ENCODE measurements around the gene GRIN3A.
"Not testable (repeated sequence)": the region's sequence is repeated elsewhere in the genome, so short reads cannot be mapped to it uniquely, and the experiment has no call there.

The GRIN3A gene

GRCh38 chr9:101731429-101731828, 7.0 kb downstream of the GRIN3A start:
- H3K9ac ChIP-seq (ENCODE audit: low read depth, low read length), result no peak overlapping the region
- H3K9me3 ChIP-seq (ENCODE audit: control insufficient read depth, insufficient read depth, low read length), result no peaks in the 10 kb centered on the region
- H3K4me3 ChIP-seq (ENCODE audit: low read depth, low read length), result no peak overlapping the region
- H3K27me3 ChIP-seq (ENCODE audit: control insufficient read depth, insufficient read depth, low read length), result peaks cover 11% of the 10 kb centered on the region
- no peaks in the 10 kb centered on the region for H3K36me3 ChIP-seq (ENCODE audit: control insufficient read depth, insufficient read depth, low read length)
- peaks cover 6% of the 10 kb centered on the region for H3K4me1 ChIP-seq (ENCODE audit: control insufficient read depth, insufficient read depth, low read length)

- Histone ChIP-seq H3K4me1 (ENCODE audit: control insufficient read depth, insufficient read depth, low read length) (peaks cover 3% of the 10 kb centered on the region), H3K27me3 (ENCODE audit: control insufficient read depth, insufficient read depth, low read length) (no peaks in the 10 kb centered on the region), H3K36me3 (ENCODE audit: control insufficient read depth, insufficient read depth, low read length) (no peaks in the 10 kb centered on the region), H3K9me3 (ENCODE audit: control insufficient read depth, insufficient read depth, low read length) (no peaks in the 10 kb centered on the region), H3K9ac (ENCODE audit: low read depth, low read length) (no peak overlapping the region), H3K4me3 (ENCODE audit: low read depth, low read length) (no peak overlapping the region)
Observed at GRCh38 chr9:101727612-101728524, 10.6 kb downstream of the GRIN3A start.

GRCh38 chr9:101724271-101724670, 14.2 kb downstream of the GRIN3A start:
- H3K4me3 ChIP-seq (ENCODE audit: low read depth, low read length); H3K36me3 ChIP-seq (ENCODE audit: control insufficient read depth, insufficient read depth, low read length); H3K9ac ChIP-seq (ENCODE audit: low read depth, low read length); H3K4me1 ChIP-seq (ENCODE audit: control insufficient read depth, insufficient read depth, low read length); H3K27me3 ChIP-seq (ENCODE audit: control insufficient read depth, insufficient read depth, low read length); H3K9me3 ChIP-seq (ENCODE audit: control insufficient read depth, insufficient read depth, low read length): not testable (repeated sequence)

- no peaks in the 10 kb centered on the region for H3K9me3 ChIP-seq (ENCODE audit: control insufficient read depth, insufficient read depth, low read length)
- no peak overlapping the region for H3K4me3 ChIP-seq (ENCODE audit: low read depth, low read length)
- H3K27me3 ChIP-seq (ENCODE audit: control insufficient read depth, insufficient read depth, low read length), result no peaks in the 10 kb centered on the region
- no peaks in the 10 kb centered on the region for H3K36me3 ChIP-seq (ENCODE audit: control insufficient read depth, insufficient read depth, low read length)
- H3K9ac ChIP-seq (ENCODE audit: low read depth, low read length), result no peak overlapping the region
- no peaks in the 10 kb centered on the region for H3K4me1 ChIP-seq (ENCODE audit: control insufficient read depth, insufficient read depth, low read length)
Observed at GRCh38 chr9:101718192-101718591, 20.3 kb downstream of the GRIN3A start.

- Histone ChIP-seq H3K4me3 (ENCODE audit: low read depth, low read length) (no peak overlapping the region), H3K9me3 (ENCODE audit: control insufficient read depth, insufficient read depth, low read length) (no peaks in the 10 kb centered on the region), H3K36me3 (ENCODE audit: control insufficient read depth, insufficient read depth, low read length) (no peaks in the 10 kb centered on the region), H3K27me3 (ENCODE audit: control insufficient read depth, insufficient read depth, low read length) (no peaks in the 10 kb centered on the region), H3K9ac (ENCODE audit: low read depth, low read length) (no peak overlapping the region), H3K4me1 (ENCODE audit: control insufficient read depth, insufficient read depth, low read length) (no peaks in the 10 kb centered on the region)
Observed at GRCh38 chr9:101716629-101717028, 21.8 kb downstream of the GRIN3A start.

GRCh38 chr9:101711330-101711941, 27.0 kb downstream of the GRIN3A start:
- Histone ChIP-seq H3K9ac (ENCODE audit: low read depth, low read length) (no peak overlapping the region), H3K9me3 (ENCODE audit: control insufficient read depth, insufficient read depth, low read length) (no peaks in the 10 kb centered on the region), H3K4me3 (ENCODE audit: low read depth, low read length) (no peak overlapping the region), H3K27me3 (ENCODE audit: control insufficient read depth, insufficient read depth, low read length) (no peaks in the 10 kb centered on the region), H3K36me3 (ENCODE audit: control insufficient read depth, insufficient read depth, low read length) (no peaks in the 10 kb centered on the region), H3K4me1 (ENCODE audit: control insufficient read depth, insufficient read depth, low read length) (no peaks in the 10 kb centered on the region)

- H3K27me3 ChIP-seq (ENCODE audit: control insufficient read depth, insufficient read depth, low read length), result no peaks in the 10 kb centered on the region
- H3K4me1 ChIP-seq (ENCODE audit: control insufficient read depth, insufficient read depth, low read length), result no peaks in the 10 kb centered on the region
- H3K36me3 ChIP-seq (ENCODE audit: control insufficient read depth, insufficient read depth, low read length), result no peaks in the 10 kb centered on the region
- H3K4me3 ChIP-seq (ENCODE audit: low read depth, low read length), result no peak overlapping the region
- H3K9ac ChIP-seq (ENCODE audit: low read depth, low read length), result no peak overlapping the region
- no peaks in the 10 kb centered on the region for H3K9me3 ChIP-seq (ENCODE audit: control insufficient read depth, insufficient read depth, low read length)
Observed at GRCh38 chr9:101708855-101709254, 29.6 kb downstream of the GRIN3A start.

GRCh38 chr9:101707721-101708120, 30.7 kb downstream of the GRIN3A start:
- Histone ChIP-seq H3K4me1 (ENCODE audit: control insufficient read depth, insufficient read depth, low read length) (no peaks in the 10 kb centered on the region), H3K4me3 (ENCODE audit: low read depth, low read length) (no peak overlapping the region), H3K9me3 (ENCODE audit: control insufficient read depth, insufficient read depth, low read length) (no peaks in the 10 kb centered on the region)

GRCh38 chr9:101706997-101707396, 31.4 kb downstream of the GRIN3A start:
- no peak overlapping the region for H3K4me3 ChIP-seq (ENCODE audit: low read depth, low read length)
- H3K36me3 ChIP-seq (ENCODE audit: control insufficient read depth, insufficient read depth, low read length), result no peaks in the 10 kb centered on the region
- H3K27me3 ChIP-seq (ENCODE audit: control insufficient read depth, insufficient read depth, low read length), result no peaks in the 10 kb centered on the region
- no peak overlapping the region for H3K9ac ChIP-seq (ENCODE audit: low read depth, low read length)
- no peaks in the 10 kb centered on the region for H3K9me3 ChIP-seq (ENCODE audit: control insufficient read depth, insufficient read depth, low read length)
- no peaks in the 10 kb centered on the region for H3K4me1 ChIP-seq (ENCODE audit: control insufficient read depth, insufficient read depth, low read length)

More at GRCh38 chr9:101707721-101708120, 30.7 kb downstream of the GRIN3A start:
- Histone ChIP-seq H3K9ac (ENCODE audit: low read depth, low read length) (no peak overlapping the region), H3K36me3 (ENCODE audit: control insufficient read depth, insufficient read depth, low read length) (no peaks in the 10 kb centered on the region), H3K27me3 (ENCODE audit: control insufficient read depth, insufficient read depth, low read length) (no peaks in the 10 kb centered on the region)

- no peaks in the 10 kb centered on the region for H3K27me3 ChIP-seq (ENCODE audit: control insufficient read depth, insufficient read depth, low read length)
- H3K4me1 ChIP-seq (ENCODE audit: control insufficient read depth, insufficient read depth, low read length), result no peaks in the 10 kb centered on the region
- no peaks in the 10 kb centered on the region for H3K9me3 ChIP-seq (ENCODE audit: control insufficient read depth, insufficient read depth, low read length)
- no peak overlapping the region for H3K4me3 ChIP-seq (ENCODE audit: low read depth, low read length)
- no peaks in the 10 kb centered on the region for H3K36me3 ChIP-seq (ENCODE audit: control insufficient read depth, insufficient read depth, low read length)
- H3K9ac ChIP-seq (ENCODE audit: low read depth, low read length), result no peak overlapping the region
Observed at GRCh38 chr9:101706261-101706798, 32.1 kb downstream of the GRIN3A start.

GRCh38 chr9:101705135-101705661, 33.2 kb downstream of the GRIN3A start:
- Histone ChIP-seq H3K4me3 (ENCODE audit: low read depth, low read length) (peak overlapping the region; percentile 80), H3K9ac (ENCODE audit: low read depth, low read length) (peak overlapping the region; percentile 29), H3K36me3 (ENCODE audit: control insufficient read depth, insufficient read depth, low read length) (no peaks in the 10 kb centered on the region), H3K27me3 (ENCODE audit: control insufficient read depth, insufficient read depth, low read length) (no peaks in the 10 kb centered on the region), H3K4me1 (ENCODE audit: control insufficient read depth, insufficient read depth, low read length) (no peaks in the 10 kb centered on the region), H3K9me3 (ENCODE audit: control insufficient read depth, insufficient read depth, low read length) (no peaks in the 10 kb centered on the region)
